ENCODE data around the gene CNST. TPM values are rescaled to one million over a fixed set of nuclear protein-coding genes. Genes with fewer than 3 reads are reported as not detected.
A peak's percentile ranks its signal among the peaks of the same experiment; 100 is the strongest.
"Not testable (repeated sequence)": the region's sequence is repeated elsewhere in the genome, so short reads cannot be mapped to it uniquely, and the experiment has no call there.

Gene CNST
- total RNA-seq, 2 experiments from 2014 or later: 32.8 to 36.7 TPM

GRCh38 chr1:246537441-246537840 lies 28.8 kb upstream of the CNST start:
- CTCF ChIA-PET: interaction anchor here (1.1 to 1.7 kb wide), 2 partner anchors 19 to 44 kb away, joined by 3 read pairs; no protein-coding TSS in a partner anchor
- no peak overlapping the region for H3K27ac Mint-ChIP-seq
- H3K27me3 Mint-ChIP-seq: no peaks in the 10 kb centered on the region
- POLR2A ChIA-PET: no interaction called here
- no peaks in the 10 kb centered on the region for H3K4me1 Mint-ChIP-seq
- no peak overlapping the region for H3K4me3 Mint-ChIP-seq
- H3K9me3 Mint-ChIP-seq: peaks cover 1% of the 10 kb centered on the region
- DNase-seq: no peak
- H3K36me3 Mint-ChIP-seq (ENCODE audit: low read depth): peaks cover 9% of the 10 kb centered on the region

- Mint-ChIP-seq H3K27ac (no peak overlapping the region), H3K36me3 (ENCODE audit: low read depth) (peaks cover 9% of the 10 kb centered on the region), H3K9me3 (no peaks in the 10 kb centered on the region), H3K4me3 (no peak overlapping the region), H3K27me3 (no peaks in the 10 kb centered on the region), H3K4me1 (no peaks in the 10 kb centered on the region)
- no peak for DNase-seq
- ChIA-PET CTCF (interaction anchor here (1.1 to 1.7 kb wide), 2 partner anchors 20 to 43 kb away, joined by 3 read pairs; no protein-coding TSS in a partner anchor), POLR2A (no interaction called here)
Observed at GRCh38 chr1:246537887-246538286, 28.4 kb upstream of the CNST start.

- H3K36me3 Mint-ChIP-seq (ENCODE audit: low read depth): peaks cover 18% of the 10 kb centered on the region
- H3K27ac Mint-ChIP-seq: no peak overlapping the region
- H3K27me3 Mint-ChIP-seq: no peaks in the 10 kb centered on the region
- POLR2A ChIA-PET: no interaction called here
- DNase-seq: no peak
- H3K4me3 Mint-ChIP-seq: no peak overlapping the region
- H3K4me1 Mint-ChIP-seq: no peaks in the 10 kb centered on the region
- no peaks in the 10 kb centered on the region for H3K9me3 Mint-ChIP-seq
- CTCF ChIA-PET: no interaction called here
Observed at GRCh38 chr1:246540738-246541491, 25.3 kb upstream of the CNST start.

- Mint-ChIP-seq H3K4me3 (no peak overlapping the region), H3K36me3 (ENCODE audit: low read depth) (peaks cover 25% of the 10 kb centered on the region), H3K9me3 (no peaks in the 10 kb centered on the region), H3K27me3 (no peaks in the 10 kb centered on the region), H3K27ac (no peak overlapping the region), H3K4me1 (peaks cover 2% of the 10 kb centered on the region)
- no peak for DNase-seq
- ChIA-PET POLR2A (no interaction called here), CTCF (interaction anchor here (0.7 kb wide), 2 partner anchors 8 to 14 kb away, joined by 3 to 4 read pairs; no protein-coding TSS in a partner anchor)
Observed at GRCh38 chr1:246544001-246544400, 22.3 kb upstream of the CNST start.

- POLR2A ChIA-PET: no interaction called here
Observed at GRCh38 chr1:246549665-246550064, 16.6 kb upstream of the CNST start.

GRCh38 chr1:246550402-246550801 lies 15.9 kb upstream of the CNST start:
- POLR2A ChIA-PET: no interaction called here
- H3K36me3 Mint-ChIP-seq (ENCODE audit: low read depth): peaks cover 35% of the 10 kb centered on the region

More at GRCh38 chr1:246549665-246550064, 16.6 kb upstream of the CNST start:
- Mint-ChIP-seq H3K27ac (no peak overlapping the region), H3K4me3 (no peak overlapping the region), H3K27me3 (no peaks in the 10 kb centered on the region), H3K4me1 (peaks cover 2% of the 10 kb centered on the region), H3K9me3 (no peaks in the 10 kb centered on the region), H3K36me3 (ENCODE audit: low read depth) (peaks cover 29% of the 10 kb centered on the region)
- no peak for DNase-seq
- CTCF ChIA-PET: no interaction called here

GRCh38 chr1:246552110-246552509 lies 14.1 kb upstream of the CNST start:
- Mint-ChIP-seq H3K36me3 (ENCODE audit: low read depth) (peaks cover 40% of the 10 kb centered on the region), H3K4me1 (peaks cover 2% of the 10 kb centered on the region), H3K27ac (no peak overlapping the region), H3K27me3 (no peaks in the 10 kb centered on the region), H3K4me3 (no peak overlapping the region), H3K9me3 (no peaks in the 10 kb centered on the region)
- ChIA-PET POLR2A (no interaction called here), CTCF (interaction anchor here (0.7 to 1.3 kb wide), 2 partner anchors 8 to 27 kb away, joined by 3 read pairs; no protein-coding TSS in a partner anchor)
- DNase-seq: no peak

More at GRCh38 chr1:246550402-246550801, 15.9 kb upstream of the CNST start:
- Mint-ChIP-seq H3K27me3 (no peaks in the 10 kb centered on the region), H3K4me1 (peaks cover 2% of the 10 kb centered on the region), H3K4me3 (no peak overlapping the region), H3K27ac (no peak overlapping the region), H3K9me3 (no peaks in the 10 kb centered on the region)
- DNase-seq: no peak
- CTCF ChIA-PET: interaction anchor here (1.0 kb wide), 1 partner anchor 19 kb away, joined by 3 read pairs; no protein-coding TSS in a partner anchor

- ChIA-PET CTCF (no interaction called here), POLR2A (no interaction called here)
- H3K36me3 Mint-ChIP-seq (ENCODE audit: low read depth): peaks cover 38% of the 10 kb centered on the region
Observed at GRCh38 chr1:246554201-246554600, 12.1 kb upstream of the CNST start.

GRCh38 chr1:246558041-246558440 lies 8.2 kb upstream of the CNST start:
- Mint-ChIP-seq H3K4me1 (peaks cover 4% of the 10 kb centered on the region), H3K27ac (no peak overlapping the region), H3K27me3 (no peaks in the 10 kb centered on the region), H3K4me3 (no peak overlapping the region), H3K36me3 (ENCODE audit: low read depth) (peaks cover 40% of the 10 kb centered on the region), H3K9me3 (no peaks in the 10 kb centered on the region)
- POLR2A ChIA-PET: no interaction called here
- CTCF ChIA-PET: interaction anchor here (0.8 to 1.0 kb wide), 2 partner anchors 14 to 49 kb away, joined by 3 to 4 read pairs; no protein-coding TSS in a partner anchor
- DNase-seq: no peak

More at GRCh38 chr1:246554201-246554600, 12.1 kb upstream of the CNST start:
- Mint-ChIP-seq H3K27ac (no peak overlapping the region), H3K27me3 (no peaks in the 10 kb centered on the region), H3K9me3 (no peaks in the 10 kb centered on the region), H3K4me3 (no peak overlapping the region), H3K4me1 (no peaks in the 10 kb centered on the region)
- DNase-seq: no peak

GRCh38 chr1:246559310-246559709 lies 6.9 kb upstream of the CNST start:
- Mint-ChIP-seq H3K4me1 (peaks cover 10% of the 10 kb centered on the region), H3K9me3 (no peaks in the 10 kb centered on the region), H3K27ac (no peak overlapping the region), H3K36me3 (ENCODE audit: low read depth) (peaks cover 35% of the 10 kb centered on the region), H3K27me3 (no peaks in the 10 kb centered on the region), H3K4me3 (no peak overlapping the region)
- ChIA-PET CTCF (interaction anchor here (0.5 to 1.2 kb wide), 3 partner anchors 111 to 596 kb away, joined by 3 to 6 read pairs (median 5); no protein-coding TSS in a partner anchor), POLR2A (no interaction called here)
- no peak for DNase-seq

GRCh38 chr1:246560833-246561232 lies 5.4 kb upstream of the CNST start:
- POLR2A ChIA-PET, DNase-seq, H3K27ac Mint-ChIP-seq, H3K4me3 Mint-ChIP-seq, H3K27me3 Mint-ChIP-seq, H3K9me3 Mint-ChIP-seq: not testable (repeated sequence)
- CTCF ChIA-PET: interaction anchor here (1.3 kb wide), 1 partner anchor 13 kb away, joined by 3 read pairs; no protein-coding TSS in a partner anchor
- H3K36me3 Mint-ChIP-seq (ENCODE audit: low read depth): peaks cover 27% of the 10 kb centered on the region
- peaks cover 20% of the 10 kb centered on the region for H3K4me1 Mint-ChIP-seq

GRCh38 chr1:246564839-246565750 lies 1.2 kb upstream of the CNST start:
- DNase-seq: no peak
- H3K4me3 Mint-ChIP-seq: peak overlapping the region; percentile 97
- no peaks in the 10 kb centered on the region for H3K9me3 Mint-ChIP-seq
- CTCF ChIA-PET: interaction anchor here (1.2 kb wide), 1 partner anchor 124 kb away, joined by 5 read pairs; no protein-coding TSS in a partner anchor
- H3K36me3 Mint-ChIP-seq (ENCODE audit: low read depth): peaks cover 14% of the 10 kb centered on the region
- H3K27ac Mint-ChIP-seq: peak overlapping the region; percentile 98
- POLR2A ChIA-PET: no interaction called here
- H3K27me3 Mint-ChIP-seq: no peaks in the 10 kb centered on the region
- H3K4me1 Mint-ChIP-seq: peaks cover 40% of the 10 kb centered on the region

- POLR2A ChIA-PET: no interaction called here
- Mint-ChIP-seq H3K9me3 (no peaks in the 10 kb centered on the region), H3K4me3 (peak overlapping the region; percentile 97), H3K36me3 (ENCODE audit: low read depth) (peaks cover 12% of the 10 kb centered on the region), H3K4me1 (peaks cover 43% of the 10 kb centered on the region), H3K27ac (peak overlapping the region; percentile 98), H3K27me3 (no peaks in the 10 kb centered on the region)
- no peak for DNase-seq
- CTCF ChIA-PET: interaction anchor here (1.2 kb wide), 1 partner anchor 124 kb away, joined by 5 read pairs; no protein-coding TSS in a partner anchor
Observed at GRCh38 chr1:246565751-246566127, 517 bp upstream of the CNST start.

Measured in activated CD4-positive, alpha-beta T cell treated with anti-CD3 and anti-CD28 coated beads, Interleukin-2, amount 10 ng/mL, durations not matched to agents 7 days and 5 days (primary cell).